ENCODE measurements around the gene TNFAIP2.

DNA sequence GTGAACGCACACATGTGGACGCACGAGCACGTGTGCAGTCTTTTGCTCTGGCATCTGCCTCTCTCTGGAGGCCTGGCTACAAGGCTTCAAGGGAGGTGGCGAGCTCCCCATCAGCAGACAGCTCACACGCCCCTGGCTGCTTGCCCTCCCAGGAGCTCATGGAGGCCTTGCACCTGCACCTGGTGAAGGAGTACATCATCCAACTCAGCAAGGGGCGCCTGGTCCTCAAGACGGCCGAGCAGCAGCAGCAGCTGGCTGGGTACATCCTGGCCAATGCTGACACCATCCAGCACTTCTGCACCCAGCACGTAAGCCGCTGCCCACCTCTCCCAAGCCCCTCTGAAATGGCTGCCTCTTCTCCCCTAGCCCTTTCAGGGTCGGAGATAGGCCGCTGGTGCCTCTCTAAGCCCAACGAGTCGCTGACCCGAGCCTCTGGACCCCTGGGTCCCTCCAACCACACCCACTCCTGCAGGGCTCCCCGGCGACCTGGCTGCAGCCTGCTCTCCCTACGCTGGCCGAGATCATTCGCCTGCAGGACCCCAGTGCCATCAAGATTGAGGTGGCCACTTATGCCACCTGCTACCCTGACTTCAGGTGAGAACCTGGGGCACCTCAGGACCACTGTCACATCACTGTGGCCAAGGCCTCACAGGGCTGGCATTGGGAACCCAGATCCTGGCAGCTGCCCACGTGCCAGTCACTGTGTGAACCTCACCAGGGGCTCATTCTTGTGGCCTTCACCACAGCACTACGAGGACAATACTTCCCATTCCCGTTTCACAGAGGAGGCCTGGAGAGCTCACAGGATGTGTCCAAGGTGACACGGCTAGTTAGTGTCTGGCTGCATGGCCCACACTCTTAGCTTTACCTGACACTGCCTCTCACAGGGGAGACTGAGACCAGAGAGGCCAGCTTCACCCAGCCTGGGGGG lies 10.2 kb downstream of the TNFAIP2 start:
- TF ChIP-seq, protein P1, sequence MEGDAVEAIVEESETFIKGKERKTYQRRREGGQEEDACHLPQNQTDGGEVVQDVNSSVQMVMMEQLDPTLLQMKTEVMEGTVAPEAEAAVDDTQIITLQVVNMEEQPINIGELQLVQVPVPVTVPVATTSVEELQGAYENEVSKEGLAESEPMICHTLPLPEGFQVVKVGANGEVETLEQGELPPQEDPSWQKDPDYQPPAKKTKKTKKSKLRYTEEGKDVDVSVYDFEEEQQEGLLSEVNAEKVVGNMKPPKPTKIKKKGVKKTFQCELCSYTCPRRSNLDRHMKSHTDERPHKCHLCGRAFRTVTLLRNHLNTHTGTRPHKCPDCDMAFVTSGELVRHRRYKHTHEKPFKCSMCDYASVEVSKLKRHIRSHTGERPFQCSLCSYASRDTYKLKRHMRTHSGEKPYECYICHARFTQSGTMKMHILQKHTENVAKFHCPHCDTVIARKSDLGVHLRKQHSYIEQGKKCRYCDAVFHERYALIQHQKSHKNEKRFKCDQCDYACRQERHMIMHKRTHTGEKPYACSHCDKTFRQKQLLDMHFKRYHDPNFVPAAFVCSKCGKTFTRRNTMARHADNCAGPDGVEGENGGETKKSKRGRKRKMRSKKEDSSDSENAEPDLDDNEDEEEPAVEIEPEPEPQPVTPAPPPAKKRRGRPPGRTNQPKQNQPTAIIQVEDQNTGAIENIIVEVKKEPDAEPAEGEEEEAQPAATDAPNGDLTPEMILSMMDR (conservative IDR thresholded peaks at IDR 0.05; ENCODE audit: low read depth in 2 of 2), result no peak
- no peak for TF ChIP-seq EZH2 (IDR thresholded peaks at IDR 0.05; ENCODE audit: low read depth, unreplicated experiment)

All from GM23338 (cell line).